Stimulated activated CD8-positive, alpha-beta memory T cell treated with anti-CD3 and anti-CD28 coated beads, Interleukin-7, amount 100 ng/mL, for 1 hour (primary cell): Measurements from ENCODE around the gene AP1B1.
"Not testable (repeated sequence)": the region's sequence is repeated elsewhere in the genome, so short reads cannot be mapped to it uniquely, and the experiment has no call there.

ENCODE experiments used
- DNase-seq, 2 donors: peaks; one replicate each; pipeline ENCODE4 v3.0.0-alpha.2; 2020; ENCODE audit warnings: low read depth in 2 of 2

Gene AP1B1

GRCh38 chr22:29351042-29351441 is 37.3 kb downstream of the AP1B1 start:
- DNase-seq, result no peak

- no peak for DNase-seq
Measured at GRCh38 chr22:29348956-29349355, 39.4 kb downstream of the AP1B1 start.

- no peak for DNase-seq
Measured at GRCh38 chr22:29348041-29348440, 40.3 kb downstream of the AP1B1 start.

- no peak for DNase-seq
Measured at GRCh38 chr22:29346659-29347058, 41.7 kb downstream of the AP1B1 start.

GRCh38 chr22:29345932-29346331 is 42.4 kb downstream of the AP1B1 start:
- no peak for DNase-seq

GRCh38 chr22:29344889-29345288 is 43.5 kb downstream of the AP1B1 start:
- DNase-seq, result not testable (repeated sequence)

- no peak for DNase-seq
Measured at GRCh38 chr22:29344137-29344536, 44.2 kb downstream of the AP1B1 start.

- DNase-seq, result no peak
Measured at GRCh38 chr22:29343313-29343805, 45.0 kb downstream of the AP1B1 start.

GRCh38 chr22:29342577-29343312 is 45.6 kb downstream of the AP1B1 start:
- no peak for DNase-seq

- no peak for DNase-seq
Measured at GRCh38 chr22:29342177-29342576, 46.2 kb downstream of the AP1B1 start.

GRCh38 chr22:29341849-29342127 is 46.6 kb downstream of the AP1B1 start:
- no peak for DNase-seq

GRCh38 chr22:29341056-29341848 is 47.1 kb downstream of the AP1B1 start:
- no peak for DNase-seq

GRCh38 chr22:29340566-29340965 is 47.8 kb downstream of the AP1B1 start:
- DNase-seq, result no peak

- DNase-seq, result no peak
Measured at GRCh38 chr22:29339381-29340235, 48.8 kb downstream of the AP1B1 start.

GRCh38 chr22:29338398-29338797 is 50.0 kb downstream of the AP1B1 start:
- DNase-seq, result no peak

GRCh38 chr22:29337631-29338284 is 50.6 kb downstream of the AP1B1 start:
- DNase-seq, result no peak

- no peak for DNase-seq
Measured at GRCh38 chr22:29336751-29337490, 51.4 kb downstream of the AP1B1 start.

- no peak for DNase-seq
Measured at GRCh38 chr22:29335656-29336055, 52.7 kb downstream of the AP1B1 start.

- DNase-seq, result no peak
Measured at GRCh38 chr22:29334696-29335344, 53.5 kb downstream of the AP1B1 start.

GRCh38 chr22:29334148-29334547 is 54.2 kb downstream of the AP1B1 start:
- DNase-seq, result no peak
